Ishikawa (cell line): Measurements from ENCODE around the gene PIWIL1.

Experiments
- CEBPB ChIP-seq: IDR thresholded peaks from 2 replicates; pipeline ENCODE4 v1.6.1; 2012
- CREB1 ChIP-seq: IDR thresholded peaks from 2 replicates; pipeline ENCODE4 v1.6.1; 2012; ENCODE audit warnings: low read depth
- EGR1 ChIP-seq: IDR thresholded peaks from 2 replicates; pipeline ENCODE4 v1.6.1; 2012
- EP300 ChIP-seq: IDR thresholded peaks from 2 replicates; pipeline ENCODE4 v1.6.1; 2012; ENCODE audit warnings: borderline replicate concordance
- FOXM1 ChIP-seq: IDR thresholded peaks from 2 replicates; pipeline ENCODE4 v1.6.1; 2012; ENCODE audit warnings: low read depth, borderline replicate concordance
- MAX ChIP-seq: IDR thresholded peaks from 2 replicates; pipeline ENCODE4 v1.6.1; 2012
- NFIC ChIP-seq: IDR thresholded peaks from 2 replicates; pipeline ENCODE4 v1.6.1; 2012
- RAD21 ChIP-seq: IDR thresholded peaks from 2 replicates; pipeline ENCODE4 v1.6.1; 2012; ENCODE audit warnings: low read depth
- REST ChIP-seq: IDR thresholded peaks from 2 replicates; pipeline ENCODE4 v1.6.1; 2012; ENCODE audit warnings: low read depth, mild to moderate bottlenecking
- TAF1 ChIP-seq: IDR thresholded peaks from 2 replicates; pipeline ENCODE4 v1.6.1; 2012; ENCODE audit warnings: low read depth, mild to moderate bottlenecking
- TCF12 ChIP-seq: IDR thresholded peaks from 2 replicates; pipeline ENCODE4 v1.6.1; 2012; ENCODE audit warnings: low read depth
- TEAD4 ChIP-seq: IDR thresholded peaks from 2 replicates; pipeline ENCODE4 v1.6.1; 2012
- USF1 ChIP-seq: IDR thresholded peaks from 2 replicates; pipeline ENCODE4 v1.6.1; 2012
- YY1 ChIP-seq: IDR thresholded peaks from 2 replicates; pipeline ENCODE4 v1.6.1; 2012; ENCODE audit warnings: low read depth
- ZBTB7A ChIP-seq: IDR thresholded peaks from 2 replicates; pipeline ENCODE4 v1.6.1; 2012; ENCODE audit warnings: low read depth

Gene PIWIL1

GRCh38 chr12:130320536-130320935 lies 17.2 kb upstream of the PIWIL1 start:
- TF ChIP-seq REST, result no peak
- TF ChIP-seq FOXM1, result no peak
- no peak for TF ChIP-seq EP300
- no peak for TF ChIP-seq TEAD4
- no peak for TF ChIP-seq RAD21
- no peak for TF ChIP-seq NFIC
- TF ChIP-seq CEBPB, result no peak
- no peak for TF ChIP-seq EGR1
- TF ChIP-seq MAX, result no peak
- TF ChIP-seq USF1, result no peak
- no peak for TF ChIP-seq YY1
- TF ChIP-seq TAF1, result no peak
- TF ChIP-seq CREB1, result no peak
- no peak for TF ChIP-seq ZBTB7A

- no peak for TF ChIP-seq TAF1
- TF ChIP-seq USF1, result no peak
- TF ChIP-seq CEBPB, result no peak
- TF ChIP-seq RAD21, result no peak
- no peak for TF ChIP-seq ZBTB7A
- no peak for TF ChIP-seq CREB1
- no peak for TF ChIP-seq NFIC
- TF ChIP-seq YY1, result no peak
- no peak for TF ChIP-seq EP300
- no peak for TF ChIP-seq EGR1
- TF ChIP-seq TEAD4, result no peak
- TF ChIP-seq TCF12, result no peak
- no peak for TF ChIP-seq MAX
- TF ChIP-seq REST, result no peak
- TF ChIP-seq FOXM1, result no peak
These were observed 15.4 kb upstream of the PIWIL1 start for GRCh38 chr12:130322263-130322662.

GRCh38 chr12:130330685-130331084 lies 7.0 kb upstream of the PIWIL1 start:
- no peak for TF ChIP-seq CEBPB
- TF ChIP-seq CREB1, result no peak
- no peak for TF ChIP-seq YY1
- no peak for TF ChIP-seq EGR1
- TF ChIP-seq TAF1, result no peak
- no peak for TF ChIP-seq TCF12
- no peak for TF ChIP-seq USF1
- TF ChIP-seq RAD21, result no peak
- no peak for TF ChIP-seq EP300
- no peak for TF ChIP-seq MAX
- TF ChIP-seq REST, result no peak
- no peak for TF ChIP-seq NFIC
- no peak for TF ChIP-seq ZBTB7A
- TF ChIP-seq TEAD4, result no peak
- no peak for TF ChIP-seq FOXM1

- TF ChIP-seq RAD21 (no peak), ZBTB7A (no peak), CEBPB (no peak), TAF1 (no peak), REST (no peak), NFIC (no peak), FOXM1 (no peak), CREB1 (no peak), EGR1 (no peak), TCF12 (no peak), YY1 (no peak)
These were observed 6.5 kb upstream of the PIWIL1 start for GRCh38 chr12:130331146-130331545.
